Testis (tissue), 3 donors: ENCODE data around the gene NEFH. TPM values are rescaled to one million over a fixed set of nuclear protein-coding genes. Genes with fewer than 3 reads are reported as not detected.
"Not testable (repeated sequence)": the region's sequence is repeated elsewhere in the genome, so short reads cannot be mapped to it uniquely, and the experiment has no call there.

ENCODE experiments used
- DNase-seq: peaks from one replicate; pipeline ENCODE4 v3.0.0-alpha.2; 2019
- H3K27ac ChIP-seq, 2 donors: fragments of 200-600 bp; sonication (generic); one replicate each; pipeline ENCODE4 v1.5.1; 2019
- H3K27me3 ChIP-seq: fragments of 200-600 bp; sonication (generic); one replicate; pipeline ENCODE4 v1.5.1; 2019
- H3K36me3 ChIP-seq: fragments of 200-600 bp; sonication (generic); one replicate; pipeline ENCODE4 v1.5.1; 2017; ENCODE audit warnings: low read depth; ENCODE audit errors: missing control alignments
- H3K4me1 ChIP-seq: fragments of 200-600 bp; sonication (generic); one replicate; pipeline ENCODE4 v1.5.1; 2019
- H3K4me3 ChIP-seq, 2 donors: fragments of 200-600 bp; sonication (generic); one replicate each; pipeline ENCODE4 v1.5.1; 2017 to 2019
- H3K9me3 ChIP-seq: fragments of 200-600 bp; sonication (generic); one replicate; pipeline ENCODE4 v1.5.1; 2017
- POLR2A ChIP-seq: fragments of 450-650 bp; IDR thresholded peaks from one replicate; pipeline ENCODE4 v1.6.1; 2017; ENCODE audit warnings: antibody characterized with exemption, mild to moderate bottlenecking, moderate library complexity
- WGBS, 2 donors: methylation state at CpG; one replicate each; pipeline ENCODE4 v1.1.5; 2018; 5-methylcytosine and 5-hydroxymethylcytosine counted together
- intact Hi-C: fragments of 100-400 bp; cut with DNase I; formaldehyde crosslinking; loops from one replicate; pipeline ENCODE4 v1.15.1; 2023; ENCODE audit warnings: low total_unique reads
- polyA plus RNA-seq: library from polyadenylated mRNA; stranded (reverse); fragments of 350-450 nt; fragmentation: Illumina TruSeq; extraction: RNeasy Lipid Tissue Mini Kit (QIAGEN cat#74804); gene quantifications from one replicate; pipeline ENCODE4 v1.2.3, GENCODE V29; 2014; ENCODE audit warnings: low read depth, low replicate concordance; ENCODE audit not compliant: insufficient read depth
- total RNA-seq, 2 donors: library from RNA; depleted of rRNA; stranded (reverse); fragments of >200 nt; gene quantifications; one replicate each; pipeline ENCODE4 v1.2.3, GENCODE V29; 2016
- TF ChIP-seq, protein P1 (sequence below), 3 experiments: fragments of 450-650 bp in 2 of 3; fragments of 200-600 bp in 1 of 3; sonication (generic) in 1 of 3; IDR thresholded peaks; one replicate each; pipeline ENCODE4 v1.5.1; 2016 to 2019; ENCODE audit warnings: antibody characterized with exemption in 3 of 3, mild to moderate bottlenecking in 2 of 3, moderate library complexity in 1 of 3

NEFH gene
- total and polyA plus RNA-seq, 3 donors from 2014 or later = 12.0 to 18.6 (median 16.9) TPM

DNA sequence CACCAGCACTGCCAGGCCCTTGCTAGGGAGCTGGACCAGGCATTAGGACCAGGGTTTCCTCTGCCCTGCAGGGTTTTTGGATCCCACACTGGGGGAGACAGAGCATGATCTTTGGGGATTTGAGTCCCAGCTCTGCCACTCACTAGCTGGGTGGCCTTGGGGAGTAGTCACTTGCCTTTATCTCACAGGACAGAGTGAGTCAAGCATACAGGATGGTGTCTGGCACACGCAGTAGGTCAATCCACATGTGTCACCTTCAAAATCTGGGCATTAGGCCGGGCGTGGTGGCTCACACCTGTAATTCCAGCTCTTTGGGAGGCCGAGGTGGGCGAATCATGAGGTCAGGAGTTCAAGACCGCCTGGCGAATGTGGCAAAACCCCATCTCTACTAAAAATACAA lies 2.7 kb downstream of the NEFH start:
- TF ChIP-seq, protein P1, sequence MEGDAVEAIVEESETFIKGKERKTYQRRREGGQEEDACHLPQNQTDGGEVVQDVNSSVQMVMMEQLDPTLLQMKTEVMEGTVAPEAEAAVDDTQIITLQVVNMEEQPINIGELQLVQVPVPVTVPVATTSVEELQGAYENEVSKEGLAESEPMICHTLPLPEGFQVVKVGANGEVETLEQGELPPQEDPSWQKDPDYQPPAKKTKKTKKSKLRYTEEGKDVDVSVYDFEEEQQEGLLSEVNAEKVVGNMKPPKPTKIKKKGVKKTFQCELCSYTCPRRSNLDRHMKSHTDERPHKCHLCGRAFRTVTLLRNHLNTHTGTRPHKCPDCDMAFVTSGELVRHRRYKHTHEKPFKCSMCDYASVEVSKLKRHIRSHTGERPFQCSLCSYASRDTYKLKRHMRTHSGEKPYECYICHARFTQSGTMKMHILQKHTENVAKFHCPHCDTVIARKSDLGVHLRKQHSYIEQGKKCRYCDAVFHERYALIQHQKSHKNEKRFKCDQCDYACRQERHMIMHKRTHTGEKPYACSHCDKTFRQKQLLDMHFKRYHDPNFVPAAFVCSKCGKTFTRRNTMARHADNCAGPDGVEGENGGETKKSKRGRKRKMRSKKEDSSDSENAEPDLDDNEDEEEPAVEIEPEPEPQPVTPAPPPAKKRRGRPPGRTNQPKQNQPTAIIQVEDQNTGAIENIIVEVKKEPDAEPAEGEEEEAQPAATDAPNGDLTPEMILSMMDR (IDR thresholded peaks at IDR 0.05) = no peak
- no peak for TF ChIP-seq POLR2A
- H3K27me3 ChIP-seq = no peaks in the 10 kb centered on the region
- WGBS, 2 donors = 77 to 78% methylated on average over 4 to 7 of the region's 7 CpGs
- H3K9me3 ChIP-seq = no peaks in the 10 kb centered on the region
- H3K4me3 ChIP-seq = no peak overlapping the region
- H3K27ac ChIP-seq = no peak overlapping the region
- H3K36me3 ChIP-seq = no peaks in the 10 kb centered on the region
- no peak for DNase-seq
- intact Hi-C loops = no loop called here
- peaks cover 19% of the 10 kb centered on the region for H3K4me1 ChIP-seq

DNA sequence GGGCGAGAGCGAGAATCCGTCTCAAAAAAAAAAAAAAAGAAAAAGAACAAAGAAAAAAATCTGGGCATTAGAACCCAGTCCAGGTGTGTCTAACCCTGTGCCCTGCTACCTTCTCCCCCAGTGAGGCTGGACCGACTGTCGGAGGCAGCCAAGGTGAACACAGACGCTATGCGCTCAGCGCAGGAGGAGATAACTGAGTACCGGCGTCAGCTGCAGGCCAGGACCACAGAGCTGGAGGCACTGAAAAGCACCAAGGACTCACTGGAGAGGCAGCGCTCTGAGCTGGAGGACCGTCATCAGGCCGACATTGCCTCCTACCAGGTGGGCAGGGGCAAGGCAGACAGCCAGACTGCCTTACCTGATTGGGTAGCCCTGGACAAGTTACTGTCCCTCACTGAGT lies 3.2 kb downstream of the NEFH start:
- 87 to 92% methylated on average over 13 of the region's 13 CpGs for WGBS, 2 donors
- DNase-seq = no peak
- TF ChIP-seq POLR2A = no peak
- TF ChIP-seq, protein P1 (IDR thresholded peaks at IDR 0.05) = no peak

DNA sequence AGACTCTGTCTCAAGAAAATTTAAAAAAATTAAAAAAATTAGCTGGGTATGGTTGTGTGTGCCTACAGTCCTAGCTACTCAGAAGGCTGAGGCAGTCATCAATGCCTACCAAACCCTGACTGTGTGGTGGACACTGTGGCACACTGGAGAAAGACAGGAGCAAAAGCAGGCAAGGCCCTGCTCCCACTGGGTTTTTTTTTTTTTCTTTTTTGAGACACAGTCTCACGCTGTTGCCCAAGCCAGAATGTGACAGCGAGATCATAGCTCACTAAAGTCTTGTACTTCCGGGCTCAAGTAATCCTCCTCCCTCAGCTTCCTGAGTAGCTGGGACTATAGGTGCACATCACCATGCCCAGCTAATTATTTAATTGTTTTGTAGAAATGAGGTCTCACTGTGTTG lies 4.6 kb downstream of the NEFH start:
- no peak for DNase-seq
- Histone ChIP-seq H3K4me3 (no peak overlapping the region), H3K36me3 (no peaks in the 10 kb centered on the region), H3K4me1 (peaks cover 16% of the 10 kb centered on the region), H3K9me3 (no peaks in the 10 kb centered on the region), H3K27ac (no peak overlapping the region), H3K27me3 (no peaks in the 10 kb centered on the region)
- intact Hi-C loops = no loop called here
- TF ChIP-seq, protein P1 (IDR thresholded peaks at IDR 0.05) = no peak
- no peak for TF ChIP-seq POLR2A
- WGBS, 2 donors = 95 to 100% methylated on average over 3 of the region's 3 CpGs

More for the DNA sequence above, 3.2 kb downstream of the NEFH start:
- no peaks in the 10 kb centered on the region for H3K27me3 ChIP-seq
- H3K9me3 ChIP-seq = no peaks in the 10 kb centered on the region
- H3K4me1 ChIP-seq = peaks cover 19% of the 10 kb centered on the region
- intact Hi-C loops = no loop called here
- no peaks in the 10 kb centered on the region for H3K36me3 ChIP-seq
- no peak overlapping the region for H3K27ac ChIP-seq
- H3K4me3 ChIP-seq = no peak overlapping the region

- H3K4me1 ChIP-seq = peaks cover 13% of the 10 kb centered on the region
- TF ChIP-seq, protein P1 (IDR thresholded peaks at IDR 0.05) = no peak
- TF ChIP-seq POLR2A = no peak
- H3K27me3 ChIP-seq = no peaks in the 10 kb centered on the region
- intact Hi-C loops = no loop called here
- H3K36me3 ChIP-seq = no peaks in the 10 kb centered on the region
- H3K27ac ChIP-seq = no peak overlapping the region
- DNase-seq = no peak
- no peak overlapping the region for H3K4me3 ChIP-seq
- no peaks in the 10 kb centered on the region for H3K9me3 ChIP-seq
- 82 to 87% methylated on average over 8 of the region's 8 CpGs for WGBS, 2 donors
Measured at GRCh38 chr22:29485448-29485847, 5.4 kb downstream of the NEFH start.

- no peak for DNase-seq
- H3K27me3 ChIP-seq = no peaks in the 10 kb centered on the region
- H3K9me3 ChIP-seq = no peaks in the 10 kb centered on the region
- H3K36me3 ChIP-seq = no peaks in the 10 kb centered on the region
- intact Hi-C loops = no loop called here
- TF ChIP-seq, protein P1 (IDR thresholded peaks at IDR 0.05) = no peak
- TF ChIP-seq POLR2A = no peak
- H3K4me1 ChIP-seq = peaks cover under 1% of the 10 kb centered on the region
- 78 to 86% methylated on average over 6 of the region's 6 CpGs for WGBS, 2 donors
- H3K27ac ChIP-seq = no peak overlapping the region
- no peak overlapping the region for H3K4me3 ChIP-seq
Measured at GRCh38 chr22:29487426-29487986, 7.5 kb downstream of the NEFH start.

DNA sequence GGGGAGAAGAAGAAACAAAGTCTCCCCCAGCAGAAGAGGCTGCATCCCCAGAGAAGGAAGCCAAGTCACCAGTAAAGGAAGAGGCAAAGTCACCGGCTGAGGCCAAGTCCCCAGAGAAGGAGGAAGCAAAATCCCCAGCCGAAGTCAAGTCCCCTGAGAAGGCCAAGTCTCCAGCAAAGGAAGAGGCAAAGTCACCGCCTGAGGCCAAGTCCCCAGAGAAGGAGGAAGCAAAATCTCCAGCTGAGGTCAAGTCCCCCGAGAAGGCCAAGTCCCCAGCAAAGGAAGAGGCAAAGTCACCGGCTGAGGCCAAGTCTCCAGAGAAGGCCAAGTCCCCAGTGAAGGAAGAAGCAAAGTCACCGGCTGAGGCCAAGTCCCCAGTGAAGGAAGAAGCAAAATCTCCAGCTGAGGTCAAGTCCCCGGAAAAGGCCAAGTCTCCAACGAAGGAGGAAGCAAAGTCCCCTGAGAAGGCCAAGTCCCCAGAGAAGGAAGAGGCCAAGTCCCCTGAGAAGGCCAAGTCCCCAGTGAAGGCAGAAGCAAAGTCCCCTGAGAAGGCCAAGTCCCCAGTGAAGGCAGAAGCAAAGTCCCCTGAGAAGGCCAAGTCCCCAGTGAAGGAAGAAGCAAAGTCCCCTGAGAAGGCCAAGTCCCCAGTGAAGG lies 9.2 kb downstream of the NEFH start:
- H3K36me3 ChIP-seq, H3K9me3 ChIP-seq, H3K27me3 ChIP-seq, intact Hi-C loops, H3K4me3 ChIP-seq, H3K27ac ChIP-seq, DNase-seq, H3K4me1 ChIP-seq: not testable (repeated sequence)
- 85 to 86% methylated on average over 8 of the region's 8 CpGs for WGBS, 2 donors
